Naive thymus-derived CD8-positive, alpha-beta T cell (primary cell): Measurements from ENCODE around the gene IER2. TPM values are rescaled to one million over a fixed set of nuclear protein-coding genes. Genes with fewer than 3 reads are reported as not detected.
A peak's percentile ranks its signal among the peaks of the same experiment; 100 is the strongest.

Experiments used
- ATAC-seq, 2 donors: fragments of 150-1000 bp; cut with Tn5 transposase in 1 of 2; sonication (Bioruptor Pico), chemical (Tn5 transposase) in 1 of 2; 1 replicate in 1 of 2; 2 replicates in 1 of 2; pipeline ENCODE4 v1.10.0; 2021; ENCODE audit warnings: mild to moderate bottlenecking in 2 of 2, moderate library complexity in 2 of 2
- POLR2A ChIA-PET: fragments of 350-600 bp; sonication (Branson Sonifier 250); formaldehyde crosslinking; loops from one replicate; lab custom pipeline; 2021; ENCODE audit warnings: antibody characterized with exemption; lab: Charles Lee
- DNase-seq, 10 donors: peaks; one replicate each; pipeline versions ENCODE4 v3.0.0 to v3.0.0-alpha.2; 2020 to 2022
- H3K27ac Mint-ChIP-seq, 10 donors: one replicate each; pipeline ENCODE4 v1.8.0; 2020 to 2022; ENCODE audit warnings: mild to moderate bottlenecking in 10 of 10, mixed read lengths in 10 of 10, moderate library complexity in 4 of 10, inconsistent platforms in 1 of 10
- H3K27me3 Mint-ChIP-seq, 5 donors: one replicate each; pipeline ENCODE4 v1.8.0; 2021 to 2022; ENCODE audit warnings: mixed read lengths in 5 of 5
- H3K36me3 Mint-ChIP-seq, 3 donors: one replicate each; pipeline ENCODE4 v1.8.0; 2020 to 2022; ENCODE audit warnings: mixed read lengths in 3 of 3, mild to moderate bottlenecking in 2 of 3, inconsistent platforms in 1 of 3
- H3K4me1 Mint-ChIP-seq, 4 donors: one replicate each; pipeline ENCODE4 v1.8.0; 2021 to 2022; ENCODE audit warnings: mixed read lengths in 4 of 4
- H3K4me3 Mint-ChIP-seq, 10 donors: one replicate each; pipeline ENCODE4 v1.8.0; 2020 to 2022; ENCODE audit warnings: mild to moderate bottlenecking in 10 of 10, mixed read lengths in 10 of 10, moderate library complexity in 6 of 10, inconsistent platforms in 1 of 10
- H3K9me3 Mint-ChIP-seq, 9 donors: one replicate each; pipeline ENCODE4 v1.8.0; 2020 to 2022; ENCODE audit warnings: mixed read lengths in 9 of 9, mild to moderate bottlenecking in 3 of 9, inconsistent platforms in 1 of 9, moderate library complexity in 1 of 9
- polyA plus RNA-seq, 3 donors: library from polyadenylated mRNA; unstranded; fragments of 300-500 nt; fragmentation: Illumina TruSeq; gene quantifications; one replicate each; pipeline ENCODE4 v1.2.3, GENCODE V29; 2021
- total RNA-seq, 8 experiments: library from RNA in 2 of 8; stranded (reverse) in 2 of 8; gene quantifications; one replicate each; pipeline ENCODE4 v1.2.3 and lab custom pipeline; 2021 to 2026

The IER2 gene
- total and polyA plus RNA-seq, 5 experiments from 2014 or later: 100 to 162 (median 107) TPM

GRCh38 chr19:13150931-13151604 is 857 bp downstream of the IER2 start:
- peak; percentile 8 to 11 for ATAC-seq
- DNase-seq: peak in 6 of 10 donors; percentile 12 to 48 (median 31)
- Mint-ChIP-seq H3K4me3 (peak overlapping the region; percentile 93 to 99 (median 98)), H3K36me3 (peaks cover 11 to 20% (median 19%) of the 10 kb centered on the region in 3 donors), H3K9me3 (peaks cover 0 to 8% (median 0%) of the 10 kb centered on the region in 9 donors), H3K27me3 (peaks cover 0 to 3% (median 0%) of the 10 kb centered on the region in 5 donors), H3K4me1 (peaks cover 26 to 48% (median 30%) of the 10 kb centered on the region in 4 donors), H3K27ac (peak overlapping the region; percentile 92 to 100 (median 98))
- POLR2A ChIA-PET: interaction anchor here (1.0 to 13.4 kb wide), 9 partner anchors 22 to 351 kb away, joined by 3 to 918 read pairs (median 6); partner anchors contain the start of gene NACC1

GRCh38 chr19:13151605-13152355 is 1.6 kb downstream of the IER2 start:
- Mint-ChIP-seq H3K9me3 (peaks cover 0 to 8% (median 0%) of the 10 kb centered on the region in 9 donors), H3K4me1 (peaks cover 33 to 56% (median 37%) of the 10 kb centered on the region in 4 donors)
- peak; percentile 54 to 59 for ATAC-seq

GRCh38 chr19:13152356-13152973 is 2.3 kb downstream of the IER2 start:
- Mint-ChIP-seq H3K4me3 (peak overlapping the region; percentile 93 to 99 (median 98)), H3K9me3 (peaks cover 0 to 8% (median 0%) of the 10 kb centered on the region in 9 donors), H3K27ac (peak overlapping the region; percentile 99 to 100 (median 99)), H3K27me3 (peaks cover 0 to 3% (median 0%) of the 10 kb centered on the region in 5 donors), H3K36me3 (peaks cover 11 to 20% (median 19%) of the 10 kb centered on the region in 3 donors), H3K4me1 (peaks cover 33 to 62% (median 38%) of the 10 kb centered on the region in 4 donors)
- DNase-seq: no peak
- ATAC-seq: peak; percentile 1 to 2
- POLR2A ChIA-PET: interaction anchor here (0.6 to 13.4 kb wide), 30 partner anchors 20 to 1366 kb away, joined by 3 to 918 read pairs (median 6); partner anchors contain the start of genes GCDH, JUNB, NACC1 and TRMT1

More at GRCh38 chr19:13151605-13152355, 1.6 kb downstream of the IER2 start:
- H3K36me3 Mint-ChIP-seq: peaks cover 11 to 20% (median 19%) of the 10 kb centered on the region in 3 donors
- POLR2A ChIA-PET: interaction anchor here (0.6 to 13.4 kb wide), 25 partner anchors 21 to 1367 kb away, joined by 3 to 918 read pairs (median 6); partner anchors contain the start of genes ADGRE5, GCDH, JUNB and NACC1
- H3K27me3 Mint-ChIP-seq: peaks cover 0 to 3% (median 0%) of the 10 kb centered on the region in 5 donors
- DNase-seq: peak; percentile 93 to 98 (median 95)
- H3K4me3 Mint-ChIP-seq: peak overlapping the region; percentile 93 to 99 (median 98)
- H3K27ac Mint-ChIP-seq: peak overlapping the region; percentile 99 to 100 (median 99)

GRCh38 chr19:13152974-13153568 is 2.9 kb downstream of the IER2 start:
- POLR2A ChIA-PET: interaction anchor here (0.5 to 13.4 kb wide), 27 partner anchors 20 to 361 kb away, joined by 3 to 918 read pairs (median 6); partner anchors contain the start of genes GCDH, JUNB, NACC1 and TRMT1
- H3K27ac Mint-ChIP-seq: peak overlapping the region; percentile 99 to 100 (median 99)
- peaks cover 0 to 8% (median 0%) of the 10 kb centered on the region in 9 donors for H3K9me3 Mint-ChIP-seq
- H3K4me1 Mint-ChIP-seq: peaks cover 36 to 69% (median 44%) of the 10 kb centered on the region in 4 donors
- peaks cover 0 to 3% (median 0%) of the 10 kb centered on the region in 5 donors for H3K27me3 Mint-ChIP-seq
- DNase-seq (peak; percentile 92 to 100 (median 97)), ATAC-seq (peak; percentile 29 to 30)
- H3K4me3 Mint-ChIP-seq: peak overlapping the region; percentile 93 to 99 (median 98)
- peaks cover 11 to 20% (median 19%) of the 10 kb centered on the region in 3 donors for H3K36me3 Mint-ChIP-seq

GRCh38 chr19:13153569-13154240 is 3.5 kb downstream of the IER2 start:
- Mint-ChIP-seq H3K27ac (peak overlapping the region; percentile 99 to 100 (median 99)), H3K4me1 (peaks cover 39 to 70% (median 45%) of the 10 kb centered on the region in 4 donors), H3K4me3 (peak overlapping the region; percentile 93 to 99 (median 98)), H3K36me3 (peaks cover 11 to 20% (median 19%) of the 10 kb centered on the region in 3 donors), H3K27me3 (peaks cover 0 to 3% (median 0%) of the 10 kb centered on the region in 5 donors), H3K9me3 (peaks cover 0 to 8% (median 0%) of the 10 kb centered on the region in 9 donors)
- DNase-seq (peak in 2 of 10 donors; percentile 30 to 34), ATAC-seq (no peak)
- POLR2A ChIA-PET: interaction anchor here (0.5 to 13.4 kb wide), 20 partner anchors 19 to 361 kb away, joined by 3 to 918 read pairs (median 10); partner anchors contain the start of genes GCDH, JUNB, NACC1 and TRMT1

- peaks cover 11 to 20% (median 19%) of the 10 kb centered on the region in 3 donors for H3K36me3 Mint-ChIP-seq
- peaks cover 0 to 8% (median 0%) of the 10 kb centered on the region in 9 donors for H3K9me3 Mint-ChIP-seq
- POLR2A ChIA-PET: interaction anchor here (0.5 to 13.4 kb wide), 6 partner anchors 18 to 361 kb away, joined by 3 to 918 read pairs (median 16); partner anchors contain the start of gene NACC1
These were observed 4.1 kb downstream of the IER2 start for GRCh38 chr19:13154241-13154778.

GRCh38 chr19:13154911-13155471 is 4.8 kb downstream of the IER2 start:
- Mint-ChIP-seq H3K4me1 (peaks cover 35 to 63% (median 45%) of the 10 kb centered on the region in 4 donors), H3K36me3 (peaks cover 11 to 20% (median 19%) of the 10 kb centered on the region in 3 donors), H3K27me3 (peaks cover 0 to 3% (median 0%) of the 10 kb centered on the region in 5 donors), H3K27ac (peak overlapping the region; percentile 95 to 100 (median 98)), H3K9me3 (peaks cover 0 to 8% (median 0%) of the 10 kb centered on the region in 9 donors), H3K4me3 (peak overlapping the region; percentile 93 to 99 (median 98))
- POLR2A ChIA-PET: interaction anchor here (1.2 to 13.4 kb wide), 10 partner anchors 10 to 1779 kb away, joined by 3 to 918 read pairs (median 6); partner anchors contain the start of gene NACC1
- ATAC-seq (peak; percentile 10 to 19), DNase-seq (peak; percentile 64 to 84 (median 76))

More at GRCh38 chr19:13154241-13154778, 4.1 kb downstream of the IER2 start:
- H3K27me3 Mint-ChIP-seq: peaks cover 0 to 3% (median 0%) of the 10 kb centered on the region in 5 donors
- peak overlapping the region; percentile 93 to 99 (median 98) for H3K4me3 Mint-ChIP-seq
- peak overlapping the region; percentile 95 to 100 (median 98) for H3K27ac Mint-ChIP-seq
- ATAC-seq (no peak), DNase-seq (peak in 9 of 10 donors; percentile 20 to 71 (median 44))
- H3K4me1 Mint-ChIP-seq: peaks cover 37 to 64% (median 44%) of the 10 kb centered on the region in 4 donors

GRCh38 chr19:13155472-13156359 is 5.5 kb downstream of the IER2 start:
- H3K4me1 Mint-ChIP-seq: peaks cover 35 to 59% (median 50%) of the 10 kb centered on the region in 4 donors

GRCh38 chr19:13159713-13160112 is 9.5 kb downstream of the IER2 start:
- POLR2A ChIA-PET: interaction anchor here (13.4 kb wide), 1 partner anchor 13 kb away, joined by 918 read pairs; no protein-coding TSS in a partner anchor
- ATAC-seq (no peak), DNase-seq (no peak)
- Mint-ChIP-seq H3K9me3 (no peaks in the 10 kb centered on the region), H3K4me1 (peaks cover 33 to 86% (median 66%) of the 10 kb centered on the region in 4 donors), H3K27ac (peak overlapping the region in 9 of 10 donors; percentile 4 to 99 (median 84)), H3K36me3 (peaks cover 2 to 5% (median 3%) of the 10 kb centered on the region in 3 donors), H3K4me3 (peak overlapping the region in 8 of 10 donors; percentile 28 to 76 (median 56)), H3K27me3 (no peaks in the 10 kb centered on the region)

More at GRCh38 chr19:13155472-13156359, 5.5 kb downstream of the IER2 start:
- peaks cover 0 to 8% (median 0%) of the 10 kb centered on the region in 9 donors for H3K9me3 Mint-ChIP-seq
- H3K36me3 Mint-ChIP-seq: peaks cover 11 to 20% (median 19%) of the 10 kb centered on the region in 3 donors
- peak overlapping the region; percentile 93 to 99 (median 98) for H3K4me3 Mint-ChIP-seq
- POLR2A ChIA-PET: interaction anchor here (0.6 to 13.4 kb wide), 15 partner anchors 10 to 1780 kb away, joined by 3 to 918 read pairs (median 4); partner anchors contain the start of gene NACC1
- DNase-seq: peak; percentile 67 to 89 (median 78)
- peaks cover 0 to 3% (median 0%) of the 10 kb centered on the region in 5 donors for H3K27me3 Mint-ChIP-seq
- ATAC-seq: peak; percentile 8 to 35
- peak overlapping the region; percentile 97 to 100 (median 98) for H3K27ac Mint-ChIP-seq
